GM18858 (cell line): ENCODE measurements around the gene TMEM44.
"Not testable (repeated sequence)": the region's sequence is repeated elsewhere in the genome, so short reads cannot be mapped to it uniquely, and the experiment has no call there.

Experiments used
- ATAC-seq: cut with Tn5 transposase; IDR thresholded peaks from one replicate; pipeline ENCODE4 v1.9.1; 2021; ENCODE audit not compliant: unreplicated experiment

TMEM44 gene

DNA sequence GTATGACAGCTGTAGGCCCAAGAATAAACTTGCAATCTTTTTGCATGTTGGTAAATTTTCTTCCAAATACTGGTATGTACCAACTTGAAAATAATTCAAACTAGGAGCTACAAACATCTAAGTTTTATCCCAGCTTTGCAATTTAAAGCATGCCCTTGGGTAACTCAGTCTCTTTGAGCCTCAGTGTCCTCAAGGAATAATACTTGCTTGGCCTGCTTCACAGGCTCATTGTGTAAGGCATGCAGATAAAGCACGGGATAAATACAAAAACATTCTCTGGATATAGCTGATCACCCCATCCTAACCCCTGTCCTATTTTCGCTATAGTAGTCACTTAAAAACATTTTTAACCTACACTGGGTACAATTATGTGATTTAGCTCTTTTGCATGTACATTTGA, 9.6 kb upstream of the TMEM44 start:
- ATAC-seq: no peak

DNA sequence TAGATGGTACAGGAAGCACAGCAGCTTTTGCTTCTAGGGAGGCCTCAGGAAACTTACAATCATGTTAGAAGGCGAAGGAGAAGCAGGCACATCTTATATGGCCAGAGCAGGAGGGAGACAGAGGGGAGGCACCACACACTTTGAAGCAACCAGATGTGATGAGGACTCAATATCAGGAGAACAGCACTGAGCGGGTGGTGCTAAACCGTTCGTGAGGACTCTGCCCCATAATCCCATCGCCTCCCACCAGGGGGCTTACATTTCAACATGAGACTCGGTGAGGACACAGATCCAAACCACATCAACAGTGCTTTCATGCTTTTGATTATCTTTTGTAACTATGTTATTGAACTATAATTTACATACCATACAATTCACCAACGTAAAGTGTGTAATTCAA, 7.6 kb upstream of the TMEM44 start:
- ATAC-seq: no peak

DNA sequence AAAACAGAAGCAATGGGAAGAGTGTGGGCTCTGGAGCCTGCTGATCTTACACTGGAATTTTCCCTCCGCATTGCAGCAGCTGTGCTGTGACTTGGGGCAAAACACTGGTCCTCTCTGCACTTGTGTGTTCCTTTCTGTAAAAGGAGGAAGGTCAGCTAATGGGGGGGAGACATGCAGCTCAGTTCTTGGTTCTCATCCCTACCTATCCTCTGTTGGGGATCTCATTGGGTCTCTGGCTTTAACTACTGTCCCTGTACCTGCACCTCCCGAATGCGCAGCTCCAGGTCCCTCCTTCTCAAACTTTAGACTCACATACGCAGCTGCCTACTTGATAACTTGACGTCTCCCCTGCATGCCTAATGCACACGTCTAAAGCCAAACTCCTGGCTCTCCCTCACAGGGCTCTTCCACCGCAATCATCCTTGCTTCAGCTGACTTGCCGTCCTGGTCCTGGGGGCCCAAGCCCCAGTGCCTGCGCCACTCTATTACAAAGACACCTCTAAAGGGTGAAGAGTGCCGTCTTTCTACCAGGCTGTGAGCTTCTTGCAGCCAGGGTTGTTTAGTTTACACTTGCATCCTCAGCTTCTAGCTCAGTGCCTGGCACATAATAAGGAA, 5.9 kb upstream of the TMEM44 start:
- ATAC-seq: no peak

DNA sequence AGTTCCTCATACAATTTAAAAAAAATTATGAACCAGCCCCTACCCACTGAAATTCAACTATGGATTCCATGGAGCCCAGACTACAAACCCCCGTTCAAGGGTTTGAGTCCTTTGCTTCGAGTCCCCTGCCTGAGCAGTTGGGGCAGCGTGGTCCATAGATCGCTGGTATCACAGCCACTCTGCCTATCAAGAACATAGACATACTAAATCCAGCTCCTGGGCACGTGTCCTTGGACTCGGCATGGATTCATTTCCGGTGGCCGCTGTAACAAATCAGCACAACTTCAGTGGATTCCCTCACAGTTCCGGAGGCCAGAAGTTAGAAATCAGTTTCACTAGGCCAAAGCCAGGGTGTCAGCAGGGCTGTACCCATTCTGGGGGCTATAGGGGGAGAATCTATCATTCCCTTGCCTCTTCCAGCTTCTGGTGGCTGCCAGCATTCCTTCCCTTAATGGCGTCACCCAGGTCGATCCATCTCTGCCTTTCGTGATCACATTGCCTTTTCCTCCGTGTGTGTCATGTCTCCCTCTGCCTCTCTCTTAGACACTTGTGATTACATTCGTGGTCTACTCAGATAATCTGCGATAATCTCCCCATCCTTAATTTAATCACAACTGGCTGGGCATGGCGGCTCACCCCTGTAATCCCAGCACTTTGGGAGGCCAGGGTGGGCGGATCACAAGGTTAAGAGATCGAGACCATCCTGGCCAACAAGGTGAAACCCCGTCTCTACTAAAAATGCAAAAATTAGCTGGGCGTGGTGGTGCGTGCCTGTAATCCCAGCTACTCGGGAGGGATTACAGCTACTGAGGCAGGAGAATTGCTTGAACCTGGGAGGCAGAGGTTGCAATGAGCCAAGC, 4.6 kb upstream of the TMEM44 start:
- no peak for ATAC-seq

DNA sequence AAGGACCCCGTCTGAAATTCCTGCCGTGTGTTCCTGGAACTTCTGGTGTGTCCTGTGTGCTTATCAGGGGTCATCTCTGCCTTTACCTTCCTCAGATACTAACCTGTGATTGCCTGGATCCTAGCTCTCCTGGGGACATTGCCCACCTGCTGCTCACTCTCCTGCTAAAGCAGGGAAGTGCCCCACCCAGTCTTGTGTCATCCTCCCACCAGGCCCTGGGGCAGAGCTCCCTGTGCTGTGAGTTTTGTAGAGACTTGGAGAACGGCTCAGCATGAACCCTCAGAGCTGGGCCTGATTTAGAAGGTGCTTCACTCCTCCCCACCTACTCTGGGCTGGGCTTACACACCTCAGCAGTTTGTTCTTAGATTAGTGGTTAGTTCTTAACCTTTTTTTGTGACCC, 3.8 kb upstream of the TMEM44 start:
- no peak for ATAC-seq

DNA sequence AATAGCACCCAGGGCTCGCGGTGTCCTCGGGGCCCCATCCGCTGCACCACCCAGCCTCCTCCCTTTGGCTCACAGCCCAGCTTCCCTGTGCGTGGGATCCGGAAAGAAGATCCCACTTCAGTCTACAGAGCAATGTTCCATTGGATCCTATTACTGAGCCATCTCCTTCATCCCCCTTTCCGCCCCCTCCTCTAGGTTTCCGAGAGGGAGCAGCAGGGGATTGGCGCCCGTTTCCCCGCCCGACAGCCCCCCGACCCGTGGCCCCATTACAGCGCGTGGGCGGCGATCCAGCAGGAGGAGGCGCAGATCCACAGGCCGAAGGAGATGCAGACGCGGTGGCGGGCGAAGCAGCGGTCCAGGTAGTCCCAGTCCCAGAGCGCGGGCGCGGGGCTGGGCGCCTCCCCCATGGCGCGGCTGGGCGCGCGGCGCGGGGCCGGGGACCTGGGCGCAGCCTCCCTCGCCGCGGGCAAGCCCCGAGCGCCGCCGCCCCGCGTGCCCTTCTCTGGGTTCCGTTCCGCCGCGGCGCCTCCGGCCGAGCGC, 340 bp downstream of the TMEM44 start:
- ATAC-seq: peak; percentile 30

DNA sequence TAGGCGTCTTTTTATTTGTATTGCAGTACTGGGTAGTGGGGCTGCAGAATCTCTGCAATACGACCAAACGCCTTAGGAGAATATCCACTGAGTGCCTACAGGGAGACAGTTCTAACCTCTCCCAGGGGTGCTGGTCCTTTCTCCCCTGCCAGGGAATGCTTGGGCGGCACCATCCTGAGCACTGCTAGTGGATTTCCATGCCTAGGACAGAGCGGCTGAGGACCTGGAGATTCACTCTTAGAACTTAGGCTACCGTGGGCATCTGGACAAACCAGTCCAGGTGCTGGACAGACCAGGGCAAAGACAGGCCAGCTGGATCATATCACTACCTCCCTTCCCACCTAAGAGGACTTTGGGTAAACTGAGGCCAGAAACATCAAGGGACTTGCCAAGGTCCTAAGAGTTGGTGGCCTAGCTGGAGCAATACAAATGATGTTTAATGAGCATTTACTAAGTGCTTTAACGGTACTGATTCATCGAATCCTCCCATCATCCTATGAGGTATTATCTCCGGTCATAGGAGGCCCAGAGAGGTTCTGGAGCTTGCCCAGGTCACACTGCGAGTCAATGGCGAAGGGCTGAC, 902 bp downstream of the TMEM44 start:
- ATAC-seq: no peak

DNA sequence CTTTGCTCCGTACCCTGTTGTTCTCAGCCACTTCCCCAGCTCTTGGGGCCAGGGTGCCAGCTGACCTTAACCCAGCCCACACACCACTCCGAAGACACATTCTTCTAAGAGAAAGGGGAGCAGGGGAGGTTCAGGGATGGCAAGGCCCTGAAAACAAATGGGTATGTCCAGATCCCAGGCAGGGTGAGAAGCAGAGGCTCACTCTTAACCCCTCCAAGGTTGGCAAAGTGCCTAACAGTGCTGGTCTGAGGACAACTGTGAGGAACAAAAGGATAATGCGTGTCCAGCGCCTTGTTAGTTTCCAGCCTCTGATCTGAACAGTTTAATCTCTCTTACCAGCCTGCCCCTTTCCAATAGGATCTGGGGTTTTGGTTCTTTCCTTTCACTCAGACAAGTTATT, 1.5 kb downstream of the TMEM44 start:
- no peak for ATAC-seq

DNA sequence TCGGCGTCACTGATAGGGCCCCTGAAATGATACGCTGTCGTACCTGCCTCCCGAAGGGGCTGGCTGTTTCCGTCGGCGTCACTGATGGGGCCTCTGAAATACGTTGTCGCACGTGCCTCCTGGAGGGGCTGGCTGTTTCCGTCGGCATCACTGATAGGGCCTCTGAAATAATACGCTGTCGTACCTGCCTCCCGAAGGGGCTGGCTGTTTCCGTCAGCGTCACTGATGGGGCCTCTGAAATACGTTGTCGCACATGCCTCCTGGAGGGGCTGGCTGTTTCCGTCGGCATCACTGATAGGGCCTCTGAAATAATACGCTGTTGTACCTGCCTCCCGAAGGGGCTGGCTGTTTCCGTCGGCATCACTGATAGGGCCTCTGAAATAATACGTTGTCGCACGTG, 2.5 kb downstream of the TMEM44 start:
- ATAC-seq: not testable (repeated sequence)

DNA sequence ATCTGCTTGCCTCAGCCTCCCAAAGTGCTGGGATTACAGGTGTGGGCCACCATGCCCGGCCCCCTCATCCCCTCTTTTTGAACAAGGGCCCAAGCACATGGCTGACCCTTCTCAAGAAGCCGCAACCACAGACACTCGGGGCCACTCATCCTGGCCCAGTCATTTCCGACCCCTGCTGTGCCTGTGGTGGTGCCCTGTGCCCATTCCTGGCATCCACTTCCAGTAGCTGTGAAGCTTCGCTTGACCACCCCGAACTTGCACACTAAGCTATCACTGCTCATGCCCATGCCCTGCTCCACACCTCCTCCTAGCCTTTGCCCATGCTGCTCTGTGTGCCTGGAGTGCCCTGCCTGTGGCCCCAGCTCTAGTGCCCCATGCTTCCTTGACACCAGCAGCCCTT, 8.3 kb downstream of the TMEM44 start:
- ATAC-seq: no peak

DNA sequence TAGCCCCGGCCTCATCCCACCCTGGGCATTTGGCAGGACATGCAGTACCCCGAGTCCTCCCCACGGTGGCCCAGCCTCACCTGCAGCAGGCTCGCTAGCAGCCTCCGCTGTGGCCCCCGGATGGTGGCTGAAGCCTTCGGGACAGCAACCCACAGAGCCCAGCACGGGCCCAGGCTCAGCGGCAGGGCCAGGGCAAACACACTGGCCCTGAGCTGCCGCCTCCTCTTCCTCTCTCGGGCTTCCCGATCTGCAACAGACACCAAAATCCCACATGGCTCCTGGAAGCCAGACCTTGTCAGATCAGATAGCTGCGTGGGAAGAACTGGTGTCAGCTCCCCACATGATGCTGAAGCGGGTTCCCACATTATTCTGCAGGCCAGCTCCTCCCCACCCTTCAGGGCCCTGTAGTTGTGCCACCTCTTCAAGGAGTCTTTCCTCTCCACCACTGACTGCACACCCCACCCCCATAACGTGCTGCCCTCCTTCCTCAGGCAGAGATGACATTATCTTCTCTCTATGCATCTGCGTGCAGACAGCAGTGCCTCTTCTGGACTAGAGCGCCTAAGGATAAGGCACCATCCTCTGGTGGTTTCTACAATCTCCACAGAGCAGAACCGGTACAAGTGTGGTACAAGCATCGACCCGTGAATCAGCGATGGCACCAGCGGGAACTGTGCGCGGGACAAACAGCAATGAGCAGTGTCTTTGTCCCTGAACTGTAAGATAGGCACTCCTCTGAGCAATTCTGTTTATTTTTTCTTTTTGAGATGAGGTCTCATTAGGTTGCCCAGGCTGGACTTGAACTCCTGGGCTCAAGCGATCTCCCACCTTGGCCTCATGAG, 9.5 kb downstream of the TMEM44 start:
- no peak for ATAC-seq

DNA sequence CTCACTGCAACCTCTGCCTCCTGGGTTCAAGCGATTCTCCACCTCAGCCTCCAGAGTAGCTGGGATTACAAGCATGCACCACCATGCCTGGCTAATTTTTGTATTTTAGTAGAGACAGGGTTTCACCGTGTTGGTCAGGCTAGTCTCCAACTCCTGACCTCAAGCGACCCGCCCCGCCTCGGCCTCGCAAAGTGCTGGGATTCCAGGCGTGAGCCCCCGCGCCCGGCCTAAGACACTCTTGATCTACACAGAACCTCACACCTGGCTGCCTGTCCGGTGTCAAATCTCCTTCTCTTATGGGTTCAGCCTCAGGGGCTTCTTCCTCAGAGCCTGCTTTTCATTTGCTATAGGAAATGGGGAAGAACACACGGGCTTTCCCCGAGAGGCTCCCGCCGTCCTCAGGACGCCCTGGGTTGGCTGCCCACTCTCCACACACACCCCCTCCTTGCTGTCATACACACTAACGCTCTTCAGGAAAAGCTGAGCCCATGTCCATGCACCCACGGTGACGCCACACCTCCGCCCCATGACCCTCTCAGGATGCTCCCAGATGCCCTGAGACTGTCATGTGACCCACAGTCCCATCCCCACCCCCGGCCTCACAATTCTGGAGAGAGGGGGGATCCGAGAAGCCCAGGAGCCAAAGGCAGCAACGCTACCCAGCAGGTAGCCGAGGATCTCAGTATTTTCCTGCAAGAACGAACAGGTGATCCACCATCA, 10.4 kb downstream of the TMEM44 start:
- no peak for ATAC-seq

DNA sequence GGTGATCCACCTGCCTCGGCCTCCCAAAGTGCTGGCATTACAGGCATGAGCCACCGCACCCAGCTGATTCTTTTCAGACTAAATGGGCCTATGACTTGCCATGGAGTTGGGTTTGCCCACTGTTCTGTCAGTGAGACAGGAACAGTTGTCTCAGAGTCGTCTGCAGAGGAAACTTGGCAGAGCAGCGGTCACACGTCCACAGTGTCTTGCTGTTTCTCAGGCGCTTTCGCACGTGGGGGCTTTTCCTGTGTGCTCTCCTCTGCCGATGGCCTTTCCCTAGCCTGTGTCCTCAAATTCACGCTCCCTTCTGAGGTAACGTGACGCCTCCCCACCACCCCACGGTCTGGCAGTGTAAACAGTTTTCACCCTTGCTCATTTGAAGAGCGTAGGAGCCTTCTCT, 11.3 kb downstream of the TMEM44 start:
- no peak for ATAC-seq

DNA sequence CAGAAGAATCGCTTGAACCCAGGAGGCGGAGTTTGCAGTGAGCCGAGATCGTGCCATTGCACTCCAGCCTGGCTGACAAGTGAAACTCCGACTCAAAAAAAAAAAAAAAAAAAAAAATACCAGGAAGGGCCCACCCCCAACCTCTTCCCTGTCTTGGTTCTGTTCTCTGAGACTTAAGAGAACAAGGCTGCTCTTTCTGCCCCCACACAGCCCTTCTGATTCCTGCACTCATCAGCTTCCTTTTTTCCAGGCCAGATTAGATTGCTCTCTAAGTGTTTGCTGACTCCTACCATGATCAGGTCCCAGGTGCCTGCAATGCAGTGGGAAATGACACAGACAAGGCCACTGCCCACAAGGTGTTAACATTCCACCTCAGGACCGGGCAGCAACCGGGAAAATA, 13.0 kb downstream of the TMEM44 start:
- ATAC-seq: no peak

DNA sequence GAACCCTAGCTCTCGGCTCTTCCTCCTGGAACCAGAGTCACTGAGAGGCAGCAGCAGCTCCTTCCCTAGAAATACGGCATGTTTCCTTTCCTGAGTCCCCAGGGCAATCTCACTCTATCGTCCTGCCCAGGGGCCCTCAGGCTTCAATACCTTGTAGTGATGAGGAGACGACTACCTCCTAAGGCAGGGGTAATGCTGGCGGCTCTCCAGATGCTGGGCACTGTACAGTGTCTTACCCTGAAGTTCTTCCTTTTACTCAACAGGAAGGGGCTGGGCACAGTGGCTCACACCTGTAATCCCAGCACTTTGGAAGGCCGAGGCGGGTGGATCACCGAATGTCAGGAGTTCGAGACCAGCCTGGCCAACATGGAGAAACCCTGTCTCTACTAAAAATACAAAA, 13.5 kb downstream of the TMEM44 start:
- ATAC-seq: no peak

DNA sequence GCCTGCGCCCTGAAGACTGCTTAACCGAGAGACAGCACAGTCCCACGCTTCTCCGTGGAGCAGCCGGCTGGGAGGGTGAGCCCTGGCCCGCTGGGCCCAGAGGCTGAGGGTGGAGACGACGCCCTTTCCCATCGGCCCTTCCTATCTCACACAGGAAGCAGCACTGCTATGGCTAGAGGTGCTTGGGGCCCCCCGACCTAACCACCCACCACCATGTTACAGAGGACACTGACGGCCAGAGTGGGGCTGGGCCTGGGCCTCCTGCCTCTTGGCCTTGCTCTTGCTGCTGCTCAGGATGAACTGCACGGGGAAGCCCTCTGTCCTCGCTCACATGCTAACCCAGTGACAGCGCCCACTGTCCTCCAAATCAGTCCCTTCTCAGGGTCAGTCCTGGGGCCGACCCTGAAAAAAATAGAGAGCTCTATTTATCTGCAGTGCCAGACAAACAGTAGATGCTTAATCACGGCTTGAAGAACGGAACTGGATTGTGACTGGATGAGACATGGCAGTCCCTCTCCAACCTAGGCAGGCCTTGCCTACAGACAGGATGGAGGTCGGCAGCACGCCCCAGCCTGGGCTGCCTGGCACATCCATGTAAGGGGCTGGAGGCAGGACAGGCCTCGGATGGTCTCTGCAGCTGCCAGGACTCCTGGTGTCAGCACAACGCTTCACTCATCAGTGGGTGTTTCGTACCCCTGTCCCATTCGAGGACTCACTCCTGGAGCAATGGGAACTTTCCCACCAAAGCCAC, 14.2 kb downstream of the TMEM44 start:
- no peak for ATAC-seq

DNA sequence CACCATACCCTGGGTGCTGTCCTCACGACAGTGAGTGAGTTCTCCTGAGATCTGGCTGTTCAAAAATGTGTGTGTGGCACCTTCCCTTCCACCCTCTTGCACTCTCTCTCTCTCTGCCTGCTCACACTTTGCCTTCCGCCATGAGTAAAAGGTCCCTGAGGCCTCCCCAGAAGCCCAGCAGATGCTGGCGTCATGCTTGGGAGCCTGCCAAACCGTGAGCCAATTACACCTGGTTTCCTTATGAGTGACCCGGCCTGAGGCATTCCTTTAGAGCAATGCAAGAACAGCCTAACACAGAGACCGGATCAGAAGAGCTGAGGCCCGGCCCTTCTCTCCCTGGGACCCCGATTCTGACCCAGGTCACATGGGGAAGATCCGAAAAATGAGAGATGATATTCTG, 15.4 kb downstream of the TMEM44 start:
- ATAC-seq: no peak

DNA sequence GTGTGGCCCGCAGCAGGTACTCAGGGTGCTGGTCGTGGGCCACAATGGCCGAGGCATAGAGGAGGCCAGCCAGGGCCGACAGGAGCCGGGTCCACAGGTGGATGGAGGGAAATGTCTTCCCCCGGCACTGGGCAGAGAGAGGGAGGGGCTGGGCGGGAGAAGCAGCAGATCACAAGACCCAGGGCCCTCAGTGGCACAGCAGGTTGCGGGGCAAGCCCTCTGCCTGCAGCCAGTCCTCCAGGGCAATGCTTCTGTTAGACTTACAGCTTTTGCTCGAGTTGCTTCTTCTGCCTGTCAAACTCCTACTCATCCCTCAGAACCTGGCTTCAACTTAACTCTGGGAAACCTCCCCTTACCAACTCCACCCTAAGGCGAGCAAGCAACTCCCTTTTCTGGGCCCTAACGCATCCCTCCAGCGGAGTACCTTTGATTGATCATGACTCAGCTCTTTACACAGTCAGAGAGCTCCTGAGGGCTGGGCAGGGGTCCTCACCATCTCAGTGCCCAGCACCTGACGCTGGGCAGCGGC, 16.0 kb downstream of the TMEM44 start:
- ATAC-seq: no peak

DNA sequence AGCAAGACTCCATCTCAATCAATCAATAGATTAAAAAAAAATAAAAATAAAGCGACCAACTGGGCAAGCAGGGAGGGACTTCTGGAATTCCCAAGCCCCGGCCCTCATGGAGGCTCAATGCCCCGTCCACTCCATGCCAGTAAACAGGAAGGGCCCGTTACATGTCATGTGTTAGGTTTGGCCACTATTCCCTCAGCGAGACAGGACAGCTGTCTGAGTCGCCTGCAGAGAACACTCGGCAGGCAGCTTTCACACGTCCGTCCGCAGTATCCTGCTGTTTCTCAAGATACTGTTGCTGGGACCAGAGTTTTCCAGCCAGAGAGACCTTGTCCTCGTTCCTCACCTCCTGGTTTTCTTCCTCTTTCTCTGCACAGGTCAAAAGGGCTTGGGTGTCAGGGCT, 18.0 kb downstream of the TMEM44 start:
- ATAC-seq: no peak

DNA sequence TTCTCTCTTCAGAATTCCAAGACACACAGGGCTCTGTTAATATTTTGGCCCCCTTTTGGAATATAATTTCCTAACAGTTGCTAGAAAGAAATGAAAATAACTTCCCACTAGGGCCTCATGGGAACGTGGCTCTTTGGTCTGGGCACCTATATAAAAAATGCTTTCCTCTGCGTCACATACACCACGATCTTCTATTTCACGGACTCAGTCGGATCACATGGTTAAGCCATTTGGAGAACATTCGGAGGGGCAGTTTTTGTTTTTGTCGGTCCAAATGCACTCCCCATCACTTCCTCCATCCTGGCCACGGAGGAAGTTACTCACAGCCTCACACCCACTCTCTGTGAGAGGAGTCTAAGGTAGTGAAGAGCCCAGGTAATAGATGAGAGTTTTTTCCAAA, 21.0 kb downstream of the TMEM44 start:
- no peak for ATAC-seq
